Upper lobe of left lung (tissue), 4 donors: ENCODE data around the gene MTPN.

Experiments
- EP300 ChIP-seq, 4 donors: sonication (generic); formaldehyde crosslinking; IDR thresholded peaks; one replicate each; pipeline ENCODE4 v1.5.1; 2017; ENCODE audit warnings: antibody characterized with exemption in 4 of 4, control low read depth in 2 of 4
- POLR2A ChIP-seq, 4 donors: fragments of 450-650 bp; IDR thresholded peaks; one replicate each; pipeline ENCODE4 v1.5.1; 2016 to 2017; ENCODE audit warnings: antibody characterized with exemption in 4 of 4, mild to moderate bottlenecking in 2 of 4
- POLR2AphosphoS5 ChIP-seq, 2 donors: sonication (generic); formaldehyde crosslinking; IDR thresholded peaks; one replicate each; pipeline ENCODE4 v1.5.1; 2017; ENCODE audit warnings: antibody characterized with exemption in 2 of 2
- TF ChIP-seq, protein P1 (sequence below), 6 experiments: fragments of 450-650 bp in 4 of 6; fragments of 200-600 bp in 2 of 6; sonication (generic) in 2 of 6; IDR thresholded peaks; one replicate each; pipeline ENCODE4 v1.5.1; 2016 to 2019; ENCODE audit warnings: antibody characterized with exemption in 6 of 6

DNA sequence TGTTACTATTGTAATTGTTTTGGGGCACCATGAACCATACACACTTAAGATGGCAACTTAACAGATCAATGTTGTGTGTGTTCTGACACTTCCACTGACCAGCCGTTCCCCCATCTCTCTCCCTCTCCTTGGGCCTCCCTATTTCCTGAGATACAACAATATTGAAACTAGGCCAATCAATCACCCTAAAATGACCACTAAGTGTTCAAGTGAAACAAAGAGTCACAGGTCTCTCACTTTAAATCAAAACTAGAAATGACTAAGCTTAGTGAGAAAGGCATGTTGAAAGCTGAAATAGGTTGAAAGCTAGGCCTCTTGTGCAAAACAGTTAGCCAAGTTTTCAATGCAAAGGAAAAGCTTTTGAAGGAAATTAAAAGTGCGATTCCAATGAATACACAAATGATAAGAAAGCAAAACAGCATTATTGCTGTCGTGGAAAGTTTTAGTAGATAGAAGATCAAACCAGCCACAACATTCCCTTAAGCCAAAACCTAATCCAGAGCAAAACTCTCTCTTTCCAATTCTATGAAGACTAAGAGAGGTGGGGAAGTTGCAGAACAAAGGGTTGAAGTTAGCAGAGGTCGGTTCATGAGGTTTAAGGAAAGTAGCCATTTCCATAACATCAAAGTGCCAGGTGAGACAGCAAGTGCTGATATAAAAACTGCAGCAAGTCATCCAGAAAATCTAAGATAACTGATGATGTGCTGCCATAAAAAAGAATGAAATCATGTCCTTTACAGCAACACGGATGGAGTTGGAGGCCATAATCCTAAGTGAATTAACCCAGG, 90.6 kb downstream of the MTPN start:
- TF ChIP-seq, protein P1, sequence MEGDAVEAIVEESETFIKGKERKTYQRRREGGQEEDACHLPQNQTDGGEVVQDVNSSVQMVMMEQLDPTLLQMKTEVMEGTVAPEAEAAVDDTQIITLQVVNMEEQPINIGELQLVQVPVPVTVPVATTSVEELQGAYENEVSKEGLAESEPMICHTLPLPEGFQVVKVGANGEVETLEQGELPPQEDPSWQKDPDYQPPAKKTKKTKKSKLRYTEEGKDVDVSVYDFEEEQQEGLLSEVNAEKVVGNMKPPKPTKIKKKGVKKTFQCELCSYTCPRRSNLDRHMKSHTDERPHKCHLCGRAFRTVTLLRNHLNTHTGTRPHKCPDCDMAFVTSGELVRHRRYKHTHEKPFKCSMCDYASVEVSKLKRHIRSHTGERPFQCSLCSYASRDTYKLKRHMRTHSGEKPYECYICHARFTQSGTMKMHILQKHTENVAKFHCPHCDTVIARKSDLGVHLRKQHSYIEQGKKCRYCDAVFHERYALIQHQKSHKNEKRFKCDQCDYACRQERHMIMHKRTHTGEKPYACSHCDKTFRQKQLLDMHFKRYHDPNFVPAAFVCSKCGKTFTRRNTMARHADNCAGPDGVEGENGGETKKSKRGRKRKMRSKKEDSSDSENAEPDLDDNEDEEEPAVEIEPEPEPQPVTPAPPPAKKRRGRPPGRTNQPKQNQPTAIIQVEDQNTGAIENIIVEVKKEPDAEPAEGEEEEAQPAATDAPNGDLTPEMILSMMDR (IDR thresholded peaks at IDR 0.05): no peak
- TF ChIP-seq EP300 (IDR thresholded peaks at IDR 0.05): no peak
- TF ChIP-seq POLR2AphosphoS5 (IDR thresholded peaks at IDR 0.05): no peak
- TF ChIP-seq POLR2A (IDR thresholded peaks at IDR 0.05): no peak
